K562 (cell line): Measurements from ENCODE around the gene LIPE. TPM values are rescaled to one million over a fixed set of nuclear protein-coding genes. Genes with fewer than 3 reads are reported as not detected.
A peak's percentile ranks its signal among the peaks of the same experiment; 100 is the strongest.

Experiments
- BRF1 ChIP-seq: IDR thresholded peaks from 3 replicates; pipeline ENCODE4 v1.6.1; 2011; ENCODE audit warnings: borderline replicate concordance, mild to moderate bottlenecking; ENCODE audit not compliant: insufficient read length; ENCODE audit errors: extremely low read depth
- E2F3 ChIP-seq: fragments of 250-450 bp; sonication (Bioruptor Pico); IDR thresholded peaks from 2 replicates; pipeline ENCODE4 v1.4.0; 2020; ENCODE audit warnings: mild to moderate bottlenecking
- ILK ChIP-seq: fragments of 450-650 bp; IDR thresholded peaks from 2 replicates; pipeline ENCODE4 v1.6.1; 2016; ENCODE audit warnings: missing genetic modification characterization, low read depth, mild to moderate bottlenecking, missing compliant biosample characterization, moderate library complexity, borderline replicate concordance
- MED1 ChIP-seq: sonication (generic); formaldehyde crosslinking; IDR thresholded peaks from 2 replicates; pipeline ENCODE4 v1.8.1; 2023; ENCODE audit warnings: missing genetic modification reagents, borderline replicate concordance
- POLR2AphosphoS5 ChIP-seq: IDR thresholded peaks from 2 replicates; pipeline ENCODE4 v1.6.1; 2011; ENCODE audit warnings: mild to moderate bottlenecking, low read depth, low read length, moderate library complexity; ENCODE audit not compliant: control insufficient read depth, insufficient read depth
- RFX1 ChIP-seq: fragments of 450-650 bp; IDR thresholded peaks from 2 replicates; pipeline ENCODE4 v1.6.1; 2016; ENCODE audit warnings: mild to moderate bottlenecking, moderate library complexity
- SLC30A9 ChIP-seq: fragments of 250-450 bp; sonication (Bioruptor Pico); IDR thresholded peaks from 2 replicates; pipeline ENCODE4 v1.8.0; 2022; ENCODE audit warnings: mild to moderate bottlenecking, moderate library complexity
- SMARCA5 ChIP-seq: fragments of 450-650 bp; IDR thresholded peaks from 2 replicates; pipeline ENCODE4 v1.6.1; 2016
- ZNF239 ChIP-seq: fragments of 250-450 bp; sonication (Bioruptor Pico); IDR thresholded peaks from 2 replicates; pipeline ENCODE4 v1.4.0; 2020; ENCODE audit warnings: mild to moderate bottlenecking
- ZNF551 ChIP-seq: fragments of 250-450 bp; sonication (Bioruptor Pico); IDR thresholded peaks from 2 replicates; pipeline ENCODE4 v1.5.0; 2021; ENCODE audit warnings: mild to moderate bottlenecking, moderate library complexity
- ZNF76 ChIP-seq: fragments of 250-450 bp; sonication (Bioruptor Pico); IDR thresholded peaks from 2 replicates; pipeline ENCODE4 v1.4.0; 2020; ENCODE audit warnings: mild to moderate bottlenecking, moderate library complexity, borderline replicate concordance
- polyA plus RNA-seq, 8 experiments: library from polyadenylated mRNA; depleted of rRNA in 4 of 8; stranded (reverse) in 5 of 8; unstranded in 3 of 8; fragments of >200 nt; fragmentation: Nextera tagmentation in 2 of 8; fragmentation: Illumina TruSeq in 1 of 8; extraction: Ambion mirVana in 2 of 8; extraction: Trizol in 1 of 8; gene quantifications; 2 replicates each; pipeline versions ENCODE4 v1.2.1 to v1.2.3, GENCODE V29; 2011 to 2014; ENCODE audit warnings: inconsistent platforms in 1 of 8, missing spikeins in 1 of 8
- total RNA-seq, 7 experiments: library from RNA; depleted of rRNA in 6 of 7; stranded (reverse); fragments of >200 nt in 6 of 7; fragmentation: Illumina TruSeq in 2 of 7; extraction: Trizol in 2 of 7; gene quantifications; 2 replicates each; pipeline versions ENCODE4 v1.2.1 to v1.2.3, GENCODE V29; 2011 to 2021; ENCODE audit warnings: low replicate concordance in 1 of 7
- TF ChIP-seq, protein P1 (sequence below), 3 experiments: fragments of 200-800 bp in 1 of 3; fragments of 250-450 bp in 1 of 3; fragments of 450-650 bp in 1 of 3; sonication (Bioruptor Pico) in 1 of 3; sonication (Bioruptor generic) in 1 of 3; formaldehyde crosslinking in 1 of 3; IDR thresholded peaks; 2 replicates each; pipeline versions ENCODE4 v1.6.1 to v1.8.0; 2016 to 2022; ENCODE audit warnings: mild to moderate bottlenecking in 2 of 3, missing genetic modification characterization in 2 of 3, missing compliant biosample characterization in 1 of 3, moderate library complexity in 1 of 3
- TF ChIP-seq, protein P2 (sequence below): sonication (generic); formaldehyde crosslinking; IDR thresholded peaks from 2 replicates; pipeline ENCODE4 v1.8.0; 2023; ENCODE audit warnings: mild to moderate bottlenecking, missing genetic modification reagents
- TF ChIP-seq, protein P3 (sequence below): sonication (generic); formaldehyde crosslinking; IDR thresholded peaks from 2 replicates; pipeline ENCODE4 v1.8.1; 2023; ENCODE audit warnings: mild to moderate bottlenecking, missing genetic modification reagents
- TF ChIP-seq, protein P4 (sequence below): sonication (generic); formaldehyde crosslinking; IDR thresholded peaks from 2 replicates; pipeline ENCODE4 v1.9.0; 2022; ENCODE audit warnings: mild to moderate bottlenecking, missing genetic modification reagents
- TF ChIP-seq, protein P5 (sequence below): conservative IDR thresholded peaks from 2 replicates; pipeline ENCODE4 v1.6.1; 2011; ENCODE audit warnings: low read depth, mild to moderate bottlenecking, low read length; ENCODE audit not compliant: control insufficient read depth
- TF ChIP-seq, protein P6 (sequence below): sonication (generic); formaldehyde crosslinking; IDR thresholded peaks from 2 replicates; pipeline ENCODE4 v1.9.0; 2022; ENCODE audit warnings: mild to moderate bottlenecking, missing genetic modification reagents

The LIPE gene
- total and polyA plus RNA-seq, 9 of the 15 experiments (the other 6 are each of a cell fraction or from before 2014, with no cell fraction given), result 0.22 TPM; not detected in 8

DNA sequence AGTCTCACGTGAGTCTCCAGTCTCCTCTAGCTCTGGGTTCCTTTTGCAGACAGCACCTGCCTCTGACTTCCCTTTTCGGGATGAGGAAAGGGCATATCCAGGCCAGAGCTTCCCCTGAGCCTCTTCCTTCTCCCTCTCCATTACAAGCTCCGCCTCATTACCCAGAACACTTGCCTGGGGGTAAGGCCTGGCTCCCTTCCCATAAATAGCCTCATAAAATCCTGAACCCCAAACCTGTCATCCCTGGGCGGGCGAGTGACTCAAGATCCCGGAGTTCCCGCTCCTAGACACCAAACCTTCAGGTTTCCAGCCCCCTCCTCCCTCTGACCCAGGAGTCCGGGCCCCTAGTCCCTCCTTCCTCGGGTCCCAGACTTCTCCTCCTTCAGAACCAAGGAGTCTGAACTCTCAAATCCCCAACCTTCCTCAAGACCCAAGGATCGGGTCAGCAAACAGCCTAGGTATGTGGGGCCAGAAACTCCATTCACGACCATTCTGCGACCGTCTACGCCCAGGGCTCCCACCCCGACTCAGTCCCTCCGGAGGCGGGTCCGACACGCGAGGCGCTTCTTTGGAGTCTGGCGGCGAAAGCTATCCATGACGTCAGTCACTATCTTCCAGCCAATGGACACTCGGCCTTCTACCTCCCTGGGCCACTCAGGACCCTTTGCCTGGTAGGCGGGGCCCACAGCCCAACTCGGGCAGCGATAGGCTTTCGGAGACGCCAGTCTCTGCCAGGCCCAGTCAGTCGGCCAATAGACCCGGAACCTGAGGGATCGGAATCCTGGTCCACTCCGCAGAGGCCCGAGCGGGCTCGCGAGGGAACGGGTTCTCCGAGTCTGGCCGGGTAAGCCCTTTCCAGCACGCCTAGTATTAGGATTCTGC, 30.6 kb downstream of the LIPE start (continued):
- TF ChIP-seq, protein P1, sequence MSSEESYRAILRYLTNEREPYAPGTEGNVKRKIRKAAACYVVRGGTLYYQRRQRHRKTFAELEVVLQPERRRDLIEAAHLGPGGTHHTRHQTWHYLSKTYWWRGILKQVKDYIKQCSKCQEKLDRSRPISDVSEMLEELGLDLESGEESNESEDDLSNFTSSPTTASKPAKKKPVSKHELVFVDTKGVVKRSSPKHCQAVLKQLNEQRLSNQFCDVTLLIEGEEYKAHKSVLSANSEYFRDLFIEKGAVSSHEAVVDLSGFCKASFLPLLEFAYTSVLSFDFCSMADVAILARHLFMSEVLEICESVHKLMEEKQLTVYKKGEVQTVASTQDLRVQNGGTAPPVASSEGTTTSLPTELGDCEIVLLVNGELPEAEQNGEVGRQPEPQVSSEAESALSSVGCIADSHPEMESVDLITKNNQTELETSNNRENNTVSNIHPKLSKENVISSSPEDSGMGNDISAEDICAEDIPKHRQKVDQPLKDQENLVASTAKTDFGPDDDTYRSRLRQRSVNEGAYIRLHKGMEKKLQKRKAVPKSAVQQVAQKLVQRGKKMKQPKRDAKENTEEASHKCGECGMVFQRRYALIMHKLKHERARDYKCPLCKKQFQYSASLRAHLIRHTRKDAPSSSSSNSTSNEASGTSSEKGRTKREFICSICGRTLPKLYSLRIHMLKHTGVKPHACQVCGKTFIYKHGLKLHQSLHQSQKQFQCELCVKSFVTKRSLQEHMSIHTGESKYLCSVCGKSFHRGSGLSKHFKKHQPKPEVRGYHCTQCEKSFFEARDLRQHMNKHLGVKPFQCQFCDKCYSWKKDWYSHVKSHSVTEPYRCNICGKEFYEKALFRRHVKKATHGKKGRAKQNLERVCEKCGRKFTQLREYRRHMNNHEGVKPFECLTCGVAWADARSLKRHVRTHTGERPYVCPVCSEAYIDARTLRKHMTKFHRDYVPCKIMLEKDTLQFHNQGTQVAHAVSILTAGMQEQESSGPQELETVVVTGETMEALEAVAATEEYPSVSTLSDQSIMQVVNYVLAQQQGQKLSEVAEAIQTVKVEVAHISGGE (CRISPR knock-in tag; IDR thresholded peaks at IDR 0.05), result no peak
- TF ChIP-seq SMARCA5, result no peak
- TF ChIP-seq E2F3 (CRISPR knock-in tag), result no peak
- TF ChIP-seq, protein P2, sequence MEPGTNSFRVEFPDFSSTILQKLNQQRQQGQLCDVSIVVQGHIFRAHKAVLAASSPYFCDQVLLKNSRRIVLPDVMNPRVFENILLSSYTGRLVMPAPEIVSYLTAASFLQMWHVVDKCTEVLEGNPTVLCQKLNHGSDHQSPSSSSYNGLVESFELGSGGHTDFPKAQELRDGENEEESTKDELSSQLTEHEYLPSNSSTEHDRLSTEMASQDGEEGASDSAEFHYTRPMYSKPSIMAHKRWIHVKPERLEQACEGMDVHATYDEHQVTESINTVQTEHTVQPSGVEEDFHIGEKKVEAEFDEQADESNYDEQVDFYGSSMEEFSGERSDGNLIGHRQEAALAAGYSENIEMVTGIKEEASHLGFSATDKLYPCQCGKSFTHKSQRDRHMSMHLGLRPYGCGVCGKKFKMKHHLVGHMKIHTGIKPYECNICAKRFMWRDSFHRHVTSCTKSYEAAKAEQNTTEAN (CRISPR knock-in tag), result no peak
- TF ChIP-seq, protein P3, sequence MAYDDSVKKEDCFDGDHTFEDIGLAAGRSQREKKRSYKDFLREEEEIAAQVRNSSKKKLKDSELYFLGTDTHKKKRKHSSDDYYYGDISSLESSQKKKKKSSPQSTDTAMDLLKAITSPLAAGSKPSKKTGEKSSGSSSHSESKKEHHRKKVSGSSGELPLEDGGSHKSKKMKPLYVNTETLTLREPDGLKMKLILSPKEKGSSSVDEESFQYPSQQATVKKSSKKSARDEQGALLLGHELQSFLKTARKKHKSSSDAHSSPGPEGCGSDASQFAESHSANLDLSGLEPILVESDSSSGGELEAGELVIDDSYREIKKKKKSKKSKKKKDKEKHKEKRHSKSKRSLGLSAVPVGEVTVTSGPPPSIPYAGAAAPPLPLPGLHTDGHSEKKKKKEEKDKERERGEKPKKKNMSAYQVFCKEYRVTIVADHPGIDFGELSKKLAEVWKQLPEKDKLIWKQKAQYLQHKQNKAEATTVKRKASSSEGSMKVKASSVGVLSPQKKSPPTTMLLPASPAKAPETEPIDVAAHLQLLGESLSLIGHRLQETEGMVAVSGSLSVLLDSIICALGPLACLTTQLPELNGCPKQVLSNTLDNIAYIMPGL, result no peak
- TF ChIP-seq, protein P4, sequence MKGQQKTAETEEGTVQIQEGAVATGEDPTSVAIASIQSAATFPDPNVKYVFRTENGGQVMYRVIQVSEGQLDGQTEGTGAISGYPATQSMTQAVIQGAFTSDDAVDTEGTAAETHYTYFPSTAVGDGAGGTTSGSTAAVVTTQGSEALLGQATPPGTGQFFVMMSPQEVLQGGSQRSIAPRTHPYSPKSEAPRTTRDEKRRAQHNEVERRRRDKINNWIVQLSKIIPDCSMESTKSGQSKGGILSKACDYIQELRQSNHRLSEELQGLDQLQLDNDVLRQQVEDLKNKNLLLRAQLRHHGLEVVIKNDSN, result no peak
- TF ChIP-seq, protein P5, sequence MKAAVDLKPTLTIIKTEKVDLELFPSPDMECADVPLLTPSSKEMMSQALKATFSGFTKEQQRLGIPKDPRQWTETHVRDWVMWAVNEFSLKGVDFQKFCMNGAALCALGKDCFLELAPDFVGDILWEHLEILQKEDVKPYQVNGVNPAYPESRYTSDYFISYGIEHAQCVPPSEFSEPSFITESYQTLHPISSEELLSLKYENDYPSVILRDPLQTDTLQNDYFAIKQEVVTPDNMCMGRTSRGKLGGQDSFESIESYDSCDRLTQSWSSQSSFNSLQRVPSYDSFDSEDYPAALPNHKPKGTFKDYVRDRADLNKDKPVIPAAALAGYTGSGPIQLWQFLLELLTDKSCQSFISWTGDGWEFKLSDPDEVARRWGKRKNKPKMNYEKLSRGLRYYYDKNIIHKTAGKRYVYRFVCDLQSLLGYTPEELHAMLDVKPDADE, result no peak
- no peak for TF ChIP-seq BRF1
- peak; percentile 52; the same call in 1 of the 2 replicates for TF ChIP-seq ZNF76
- TF ChIP-seq MED1 (CRISPR knock-in tag), result no peak
- TF ChIP-seq ZNF551 (CRISPR knock-in tag), result no peak
- TF ChIP-seq ILK, result no peak
- TF ChIP-seq ZNF239, result no peak
- TF ChIP-seq POLR2AphosphoS5, result peak; percentile 70
- TF ChIP-seq RFX1, result no peak
- TF ChIP-seq, protein P6, sequence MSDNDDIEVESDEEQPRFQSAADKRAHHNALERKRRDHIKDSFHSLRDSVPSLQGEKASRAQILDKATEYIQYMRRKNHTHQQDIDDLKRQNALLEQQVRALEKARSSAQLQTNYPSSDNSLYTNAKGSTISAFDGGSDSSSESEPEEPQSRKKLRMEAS, result peak; percentile 41; the same call in 1 of the 2 replicates
- TF ChIP-seq SLC30A9, result no peak
